Peyer's patch (tissue), 4 donors: ENCODE data around the gene PARD3B.

Source experiments
- POLR2A ChIP-seq, 2 donors: fragments of 450-650 bp; IDR thresholded peaks; one replicate each; pipeline ENCODE4 v1.5.1; 2017; ENCODE audit warnings: antibody characterized with exemption in 2 of 2, mild to moderate bottlenecking in 2 of 2, moderate library complexity in 2 of 2
- TF ChIP-seq, protein P1 (sequence below), 6 experiments: fragments of 450-650 bp in 4 of 6; fragments of 200-600 bp in 2 of 6; sonication (generic) in 1 of 6; IDR thresholded peaks; one replicate each; pipeline ENCODE4 v1.5.1; 2017 to 2019; ENCODE audit warnings: antibody characterized with exemption in 6 of 6, mild to moderate bottlenecking in 3 of 6, moderate library complexity in 1 of 6

DNA sequence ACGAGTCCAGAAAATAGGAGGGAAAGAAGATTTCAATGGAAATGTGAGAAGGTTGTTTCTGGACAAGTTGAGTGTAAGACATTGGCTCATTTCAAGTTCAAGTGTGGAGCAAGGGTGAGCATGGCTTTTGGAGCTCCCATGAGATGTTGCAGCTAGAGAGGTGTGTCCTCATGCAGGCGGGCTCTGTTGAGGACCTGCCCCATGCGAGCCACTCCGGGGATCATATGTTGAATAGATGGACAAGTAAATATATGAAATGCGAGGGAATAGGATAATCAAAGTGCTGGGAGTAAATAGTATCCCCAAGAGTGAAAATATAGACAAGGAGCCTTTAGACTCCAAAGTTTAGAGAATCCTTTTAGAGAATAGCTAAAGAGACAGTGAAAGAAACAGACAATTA is 936.6 kb downstream of the PARD3B start:
- TF ChIP-seq, protein P1, sequence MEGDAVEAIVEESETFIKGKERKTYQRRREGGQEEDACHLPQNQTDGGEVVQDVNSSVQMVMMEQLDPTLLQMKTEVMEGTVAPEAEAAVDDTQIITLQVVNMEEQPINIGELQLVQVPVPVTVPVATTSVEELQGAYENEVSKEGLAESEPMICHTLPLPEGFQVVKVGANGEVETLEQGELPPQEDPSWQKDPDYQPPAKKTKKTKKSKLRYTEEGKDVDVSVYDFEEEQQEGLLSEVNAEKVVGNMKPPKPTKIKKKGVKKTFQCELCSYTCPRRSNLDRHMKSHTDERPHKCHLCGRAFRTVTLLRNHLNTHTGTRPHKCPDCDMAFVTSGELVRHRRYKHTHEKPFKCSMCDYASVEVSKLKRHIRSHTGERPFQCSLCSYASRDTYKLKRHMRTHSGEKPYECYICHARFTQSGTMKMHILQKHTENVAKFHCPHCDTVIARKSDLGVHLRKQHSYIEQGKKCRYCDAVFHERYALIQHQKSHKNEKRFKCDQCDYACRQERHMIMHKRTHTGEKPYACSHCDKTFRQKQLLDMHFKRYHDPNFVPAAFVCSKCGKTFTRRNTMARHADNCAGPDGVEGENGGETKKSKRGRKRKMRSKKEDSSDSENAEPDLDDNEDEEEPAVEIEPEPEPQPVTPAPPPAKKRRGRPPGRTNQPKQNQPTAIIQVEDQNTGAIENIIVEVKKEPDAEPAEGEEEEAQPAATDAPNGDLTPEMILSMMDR (IDR thresholded peaks at IDR 0.05): no peak
- no peak for TF ChIP-seq POLR2A (IDR thresholded peaks at IDR 0.05)
